Aortic smooth muscle cell (primary cell): ENCODE results near the gene PTGER1. TPM values are rescaled to one million over a fixed set of nuclear protein-coding genes. Genes with fewer than 3 reads are reported as not detected.

Source experiments
- total RNA-seq: library from RNA; depleted of rRNA; stranded (reverse); fragments of >200 nt; gene quantifications from 2 replicates; pipeline ENCODE4 v1.2.3, GENCODE V29; 2014

PTGER1 gene
- total RNA-seq, result 15.5 and 35.5 TPM in 2 replicates

GRCh38 chr19:14475251-14476073 lies at the start of gene PTGER1:
TSS of gene PTGER1 (minus strand) at chr19:14475354. CDS start at chr19:14474320, 1,034 bp downstream.

GRCh38 chr19:14517840-14518505 lies 42.8 kb upstream of the PTGER1 start, which contains the start of gene DNAJB1:
TSS of gene DNAJB1 (minus strand) at chr19:14518397. CDS start at chr19:14518349, 48 bp downstream.

GRCh38 chr19:14496029-14496833 lies 21.1 kb upstream of the PTGER1 start, which contains the start of gene GIPC1:
TSS of gene GIPC1 (minus strand) at chr19:14496127. CDS start at chr19:14482976, 13,151 bp downstream.

GRCh38 chr19:14432791-14433553 lies 42.2 kb downstream of the PTGER1 start, which contains the start of gene PKN1:
TSS of gene PKN1 (plus strand) at chr19:14433306. CDS start at chr19:14433522, 216 bp downstream.

Other genes starting within 250 kb of the PTGER1 start
- gene ADGRE5, start 93.9 kb downstream of the PTGER1 start, total RNA-seq, result 43.2 and 56.1 TPM in 2 replicates
- gene DDX39A, start 56.0 kb downstream of the PTGER1 start, total RNA-seq, result 56.1 and 78.5 TPM in 2 replicates
- 114 and 136 TPM in 2 replicates for gene PKN1, start 42.0 kb downstream of the PTGER1 start, total RNA-seq
- 145 and 146 TPM in 2 replicates for gene GIPC1, start 20.8 kb upstream of the PTGER1 start, total RNA-seq
- 52.6 and 52.7 TPM in 2 replicates for gene DNAJB1, start 43.0 kb upstream of the PTGER1 start, total RNA-seq
- 19.9 and 22.3 TPM in 2 replicates for gene TECR, start 54.2 kb upstream of the PTGER1 start, total RNA-seq
- gene NDUFB7, start 96.7 kb upstream of the PTGER1 start, total RNA-seq, result 315 and 451 TPM in 2 replicates
- gene CLEC17A, start 107.7 kb upstream of the PTGER1 start, total RNA-seq, result 0.06 and 0.13 TPM in 2 replicates
- gene ADGRE3, start 199.5 kb upstream of the PTGER1 start, total RNA-seq, result not detected in 2 replicates
- gene ZNF333, start 214.7 kb upstream of the PTGER1 start, total RNA-seq, result 19.0 and 19.4 TPM in 2 replicates